ENCODE measurements around the gene FOXN3.

DNA sequence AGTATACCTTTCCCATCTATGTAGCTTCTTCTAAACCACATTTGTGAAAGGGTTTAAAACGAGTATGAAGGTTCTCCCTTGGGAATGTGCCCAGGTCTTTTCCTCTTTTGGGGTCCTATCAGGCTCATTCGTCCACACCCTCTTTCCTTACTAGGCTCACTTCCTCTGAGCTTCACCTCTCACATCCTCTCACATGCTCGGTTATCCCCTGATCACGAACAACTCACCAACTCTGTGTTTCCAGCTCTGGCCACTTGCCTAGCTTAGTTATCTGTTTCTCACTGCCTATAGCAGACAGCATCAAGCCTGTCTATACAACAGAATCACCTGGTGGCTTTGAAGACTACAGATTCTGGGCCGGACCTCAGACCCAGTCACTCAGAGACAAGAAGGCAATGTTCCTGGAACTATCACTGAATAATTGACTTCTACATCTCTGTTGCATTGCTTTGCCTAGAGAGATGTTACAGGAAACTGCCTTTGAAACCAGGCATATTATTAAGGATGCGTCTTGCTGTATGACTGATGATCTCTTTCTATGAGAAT, 158.2 kb downstream of the FOXN3 start:
- TF ChIP-seq, protein P1, sequence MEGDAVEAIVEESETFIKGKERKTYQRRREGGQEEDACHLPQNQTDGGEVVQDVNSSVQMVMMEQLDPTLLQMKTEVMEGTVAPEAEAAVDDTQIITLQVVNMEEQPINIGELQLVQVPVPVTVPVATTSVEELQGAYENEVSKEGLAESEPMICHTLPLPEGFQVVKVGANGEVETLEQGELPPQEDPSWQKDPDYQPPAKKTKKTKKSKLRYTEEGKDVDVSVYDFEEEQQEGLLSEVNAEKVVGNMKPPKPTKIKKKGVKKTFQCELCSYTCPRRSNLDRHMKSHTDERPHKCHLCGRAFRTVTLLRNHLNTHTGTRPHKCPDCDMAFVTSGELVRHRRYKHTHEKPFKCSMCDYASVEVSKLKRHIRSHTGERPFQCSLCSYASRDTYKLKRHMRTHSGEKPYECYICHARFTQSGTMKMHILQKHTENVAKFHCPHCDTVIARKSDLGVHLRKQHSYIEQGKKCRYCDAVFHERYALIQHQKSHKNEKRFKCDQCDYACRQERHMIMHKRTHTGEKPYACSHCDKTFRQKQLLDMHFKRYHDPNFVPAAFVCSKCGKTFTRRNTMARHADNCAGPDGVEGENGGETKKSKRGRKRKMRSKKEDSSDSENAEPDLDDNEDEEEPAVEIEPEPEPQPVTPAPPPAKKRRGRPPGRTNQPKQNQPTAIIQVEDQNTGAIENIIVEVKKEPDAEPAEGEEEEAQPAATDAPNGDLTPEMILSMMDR (IDR thresholded peaks at IDR 0.05; ENCODE audit: low read depth, low read length) = no peak
- no peak for TF ChIP-seq EZH2phosphoT487 (IDR thresholded peaks at IDR 0.05; ENCODE audit: low read depth)

Data from OCI-LY3 (cell line).